Measurements from ENCODE around the gene PLA2G4E. TPM values are rescaled to one million over a fixed set of nuclear protein-coding genes. Genes with fewer than 3 reads are reported as not detected.

PLA2G4E gene
- total and polyA plus RNA-seq, 9 of the 15 experiments (the other 6 are each of a cell fraction or from before 2014, with no cell fraction given): 0.03 TPM; not detected in 8

DNA sequence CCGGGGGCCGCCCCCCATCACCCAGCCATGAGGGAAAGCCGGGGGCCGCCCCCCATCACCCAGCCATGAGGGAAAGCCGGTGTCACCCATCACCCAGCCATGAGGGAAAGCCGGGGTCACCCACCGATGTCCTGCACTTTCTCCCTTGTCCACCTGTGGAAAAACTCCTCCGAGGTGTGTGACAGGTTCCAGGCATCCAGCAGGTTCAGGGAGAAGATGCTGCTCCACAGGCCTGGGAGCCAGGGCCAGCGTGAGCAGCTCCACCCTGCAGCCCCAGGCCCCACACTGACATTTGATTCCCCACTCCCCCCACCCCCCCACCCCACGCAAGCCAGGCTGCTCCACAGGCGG is 32.9 kb downstream of the PLA2G4E start:
- ATAC-seq (no peak), DNase-seq (ENCODE audit: extremely low read depth in 1 of 4, low spot score in 3 of 4) (no peak), FAIRE-seq (no peak)
- in situ Hi-C loops (cut with MboI) (no loop called here), intact Hi-C loops (cut with micrococcal nuclease) (loop anchor here (2.0 to 10.0 kb wide), 3 partner anchors 69 to 487 kb away; no protein-coding TSS in a partner anchor)
- 0% methylated on average over 6 of the region's 11 CpGs for WGBS (ENCODE audit: insufficient coverage, low coverage, missing lambda C conversion rate)
- Histone ChIP-seq H3K4me3 (no peak overlapping the region), H3K9me1 (ENCODE audit: control insufficient read depth, insufficient read depth, low read length) (no peaks in the 10 kb centered on the region), H3K4me2 (ENCODE audit: insufficient read depth, low read length) (no peak overlapping the region), H3K27ac (ENCODE audit: extremely low read depth, low read depth, low read length) (no peak overlapping the region), H3K27me3 (ENCODE audit: control insufficient read depth in 2 of 2, insufficient read depth in 2 of 2, low read length in 2 of 2) (peaks cover 40 to 78% of the 10 kb centered on the region in 2 experiments; a peak in 4 of 5 replicates), H3K79me2 (ENCODE audit: control insufficient read depth, insufficient read depth, low read length) (no peaks in the 10 kb centered on the region), H3K4me1 (replicated peaks in 1 of 2; ENCODE audit: control insufficient read depth in 2 of 2, insufficient read depth in 2 of 2, low read length in 2 of 2) (peaks cover 0 to 5% of the 10 kb centered on the region in 2 experiments; a peak in 1 of 5 replicates), H3K9ac (ENCODE audit: insufficient read depth in 1 of 2, low read depth in 2 of 2, low read length in 2 of 2) (no peak overlapping the region), H4K20me1 (replicated peaks; ENCODE audit: control insufficient read depth, insufficient read depth, low read length) (peaks cover 7% of the 10 kb centered on the region; the same call in 1 of the 2 replicates), H2AFZ (ENCODE audit: low read depth, low read length) (no peak overlapping the region), H3K9me3 (replicated peaks; ENCODE audit: control insufficient read depth, insufficient read depth, low read depth, low read length) (no peaks in the 10 kb centered on the region), H3K36me3 (ENCODE audit: control insufficient read depth, insufficient read depth, low read length) (no peaks in the 10 kb centered on the region)
- TF ChIP-seq ETV6 (IDR thresholded peaks at IDR 0.05; ENCODE audit: borderline replicate concordance in 1 of 2, low read depth in 2 of 2, low read length in 1 of 2) (no peak), ETV6 (CRISPR knock-in tag; IDR thresholded peaks at IDR 0.05; ENCODE audit: borderline replicate concordance) (no peak), CCNT2 (IDR thresholded peaks at IDR 0.05; ENCODE audit: borderline replicate concordance, extremely low read depth, insufficient read length, low read depth, low read length) (no peak), ELF1 (tag; IDR thresholded peaks at IDR 0.05) (no peak), CBFA2T3 (IDR thresholded peaks at IDR 0.05) (no peak), NONO (IDR thresholded peaks at IDR 0.05; ENCODE audit: low read depth in 2 of 2, low read length in 1 of 2) (no peak)
- TF ChIP-seq, protein P1, sequence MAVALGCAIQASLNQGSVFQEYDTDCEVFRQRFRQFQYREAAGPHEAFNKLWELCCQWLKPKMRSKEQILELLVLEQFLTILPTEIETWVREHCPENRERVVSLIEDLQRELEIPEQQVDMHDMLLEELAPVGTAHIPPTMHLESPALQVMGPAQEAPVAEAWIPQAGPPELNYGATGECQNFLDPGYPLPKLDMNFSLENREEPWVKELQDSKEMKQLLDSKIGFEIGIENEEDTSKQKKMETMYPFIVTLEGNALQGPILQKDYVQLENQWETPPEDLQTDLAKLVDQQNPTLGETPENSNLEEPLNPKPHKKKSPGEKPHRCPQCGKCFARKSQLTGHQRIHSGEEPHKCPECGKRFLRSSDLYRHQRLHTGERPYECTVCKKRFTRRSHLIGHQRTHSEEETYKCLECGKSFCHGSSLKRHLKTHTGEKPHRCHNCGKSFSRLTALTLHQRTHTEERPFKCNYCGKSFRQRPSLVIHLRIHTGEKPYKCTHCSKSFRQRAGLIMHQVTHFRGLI (CRISPR knock-in tag; IDR thresholded peaks at IDR 0.05): no peak
- TF ChIP-seq, protein P2, sequence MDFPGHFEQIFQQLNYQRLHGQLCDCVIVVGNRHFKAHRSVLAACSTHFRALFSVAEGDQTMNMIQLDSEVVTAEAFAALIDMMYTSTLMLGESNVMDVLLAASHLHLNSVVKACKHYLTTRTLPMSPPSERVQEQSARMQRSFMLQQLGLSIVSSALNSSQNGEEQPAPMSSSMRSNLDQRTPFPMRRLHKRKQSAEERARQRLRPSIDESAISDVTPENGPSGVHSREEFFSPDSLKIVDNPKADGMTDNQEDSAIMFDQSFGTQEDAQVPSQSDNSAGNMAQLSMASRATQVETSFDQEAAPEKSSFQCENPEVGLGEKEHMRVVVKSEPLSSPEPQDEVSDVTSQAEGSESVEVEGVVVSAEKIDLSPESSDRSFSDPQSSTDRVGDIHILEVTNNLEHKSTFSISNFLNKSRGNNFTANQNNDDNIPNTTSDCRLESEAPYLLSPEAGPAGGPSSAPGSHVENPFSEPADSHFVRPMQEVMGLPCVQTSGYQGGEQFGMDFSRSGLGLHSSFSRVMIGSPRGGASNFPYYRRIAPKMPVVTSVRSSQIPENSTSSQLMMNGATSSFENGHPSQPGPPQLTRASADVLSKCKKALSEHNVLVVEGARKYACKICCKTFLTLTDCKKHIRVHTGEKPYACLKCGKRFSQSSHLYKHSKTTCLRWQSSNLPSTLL (IDR thresholded peaks at IDR 0.05): no peak
- TF ChIP-seq, protein P3, sequence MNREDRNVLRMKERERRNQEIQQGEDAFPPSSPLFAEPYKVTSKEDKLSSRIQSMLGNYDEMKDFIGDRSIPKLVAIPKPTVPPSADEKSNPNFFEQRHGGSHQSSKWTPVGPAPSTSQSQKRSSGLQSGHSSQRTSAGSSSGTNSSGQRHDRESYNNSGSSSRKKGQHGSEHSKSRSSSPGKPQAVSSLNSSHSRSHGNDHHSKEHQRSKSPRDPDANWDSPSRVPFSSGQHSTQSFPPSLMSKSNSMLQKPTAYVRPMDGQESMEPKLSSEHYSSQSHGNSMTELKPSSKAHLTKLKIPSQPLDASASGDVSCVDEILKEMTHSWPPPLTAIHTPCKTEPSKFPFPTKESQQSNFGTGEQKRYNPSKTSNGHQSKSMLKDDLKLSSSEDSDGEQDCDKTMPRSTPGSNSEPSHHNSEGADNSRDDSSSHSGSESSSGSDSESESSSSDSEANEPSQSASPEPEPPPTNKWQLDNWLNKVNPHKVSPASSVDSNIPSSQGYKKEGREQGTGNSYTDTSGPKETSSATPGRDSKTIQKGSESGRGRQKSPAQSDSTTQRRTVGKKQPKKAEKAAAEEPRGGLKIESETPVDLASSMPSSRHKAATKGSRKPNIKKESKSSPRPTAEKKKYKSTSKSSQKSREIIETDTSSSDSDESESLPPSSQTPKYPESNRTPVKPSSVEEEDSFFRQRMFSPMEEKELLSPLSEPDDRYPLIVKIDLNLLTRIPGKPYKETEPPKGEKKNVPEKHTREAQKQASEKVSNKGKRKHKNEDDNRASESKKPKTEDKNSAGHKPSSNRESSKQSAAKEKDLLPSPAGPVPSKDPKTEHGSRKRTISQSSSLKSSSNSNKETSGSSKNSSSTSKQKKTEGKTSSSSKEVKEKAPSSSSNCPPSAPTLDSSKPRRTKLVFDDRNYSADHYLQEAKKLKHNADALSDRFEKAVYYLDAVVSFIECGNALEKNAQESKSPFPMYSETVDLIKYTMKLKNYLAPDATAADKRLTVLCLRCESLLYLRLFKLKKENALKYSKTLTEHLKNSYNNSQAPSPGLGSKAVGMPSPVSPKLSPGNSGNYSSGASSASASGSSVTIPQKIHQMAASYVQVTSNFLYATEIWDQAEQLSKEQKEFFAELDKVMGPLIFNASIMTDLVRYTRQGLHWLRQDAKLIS (CRISPR knock-in tag; IDR thresholded peaks at IDR 0.05): no peak
- TF ChIP-seq, protein P4, sequence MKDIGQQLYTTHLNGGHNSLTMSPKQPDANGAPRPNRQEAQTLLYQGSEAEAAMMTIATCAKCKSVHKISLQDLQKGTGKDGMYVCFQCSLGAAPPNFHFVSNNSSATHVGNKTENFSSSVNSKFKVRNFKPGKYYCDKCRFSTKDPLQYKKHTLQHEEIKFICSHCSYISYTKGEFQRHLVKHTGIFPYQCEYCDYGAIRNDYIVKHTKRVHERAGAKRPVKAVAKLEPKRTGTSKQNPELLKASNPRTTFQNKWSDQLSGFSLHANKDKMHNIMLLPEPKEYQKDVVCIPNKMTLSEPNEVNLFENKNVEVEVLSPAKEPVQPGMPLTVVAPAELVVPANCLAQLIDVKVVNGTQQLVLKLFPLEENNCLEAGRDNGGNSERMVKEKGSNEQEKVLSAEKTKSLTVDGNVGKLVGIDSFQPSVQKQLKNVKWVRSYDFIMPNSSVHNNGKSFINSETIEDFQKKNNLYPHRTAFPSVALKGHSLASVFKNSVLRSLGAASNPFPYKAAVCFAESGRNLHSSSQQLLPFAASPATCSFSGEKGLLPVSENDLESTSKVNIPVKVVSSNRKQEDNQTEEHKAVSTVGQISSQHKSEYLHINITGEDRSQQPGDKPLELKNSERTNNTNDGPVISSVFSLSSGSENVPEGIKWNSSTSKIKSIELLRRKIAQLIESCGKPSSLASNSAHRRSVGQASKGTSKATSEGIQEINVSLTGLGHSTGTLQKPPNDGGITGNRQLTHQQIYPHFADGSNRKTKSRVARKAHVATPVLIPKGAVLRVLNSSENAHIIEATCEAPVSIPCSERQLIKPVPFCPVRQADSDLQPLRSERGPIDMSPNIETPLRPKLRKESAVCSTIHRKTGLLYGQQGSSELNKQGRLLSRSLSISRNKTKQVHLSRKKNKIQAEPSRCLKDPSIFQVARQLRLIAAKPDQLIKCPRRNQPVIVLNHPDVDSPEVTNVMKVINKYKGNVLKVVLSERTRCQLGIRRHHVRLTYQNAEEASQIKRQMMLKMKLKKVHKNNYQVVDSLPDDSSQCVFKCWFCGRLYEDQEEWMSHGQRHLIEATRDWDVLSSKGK (CRISPR knock-in tag; IDR thresholded peaks at IDR 0.05): no peak
- BruUV-seq (replicated peaks): no TSS peak
- ChIA-PET POLR2A (no interaction called here), CTCF (ENCODE audit: low intra/inter-chr PET ratio) (no interaction called here)
